ENCODE data around the gene HTRA3. TPM values are rescaled to one million over a fixed set of nuclear protein-coding genes. Genes with fewer than 3 reads are reported as not detected.

The HTRA3 gene
- total and polyA plus RNA-seq, 2 experiments from 2014 or later, result 1.3 to 3.6 TPM

- no peak overlapping the region for H2AFZ ChIP-seq
- H4K20me1 ChIP-seq (replicated peaks; ENCODE audit: insufficient read depth), result no peaks in the 10 kb centered on the region
- TF ChIP-seq, protein P1, sequence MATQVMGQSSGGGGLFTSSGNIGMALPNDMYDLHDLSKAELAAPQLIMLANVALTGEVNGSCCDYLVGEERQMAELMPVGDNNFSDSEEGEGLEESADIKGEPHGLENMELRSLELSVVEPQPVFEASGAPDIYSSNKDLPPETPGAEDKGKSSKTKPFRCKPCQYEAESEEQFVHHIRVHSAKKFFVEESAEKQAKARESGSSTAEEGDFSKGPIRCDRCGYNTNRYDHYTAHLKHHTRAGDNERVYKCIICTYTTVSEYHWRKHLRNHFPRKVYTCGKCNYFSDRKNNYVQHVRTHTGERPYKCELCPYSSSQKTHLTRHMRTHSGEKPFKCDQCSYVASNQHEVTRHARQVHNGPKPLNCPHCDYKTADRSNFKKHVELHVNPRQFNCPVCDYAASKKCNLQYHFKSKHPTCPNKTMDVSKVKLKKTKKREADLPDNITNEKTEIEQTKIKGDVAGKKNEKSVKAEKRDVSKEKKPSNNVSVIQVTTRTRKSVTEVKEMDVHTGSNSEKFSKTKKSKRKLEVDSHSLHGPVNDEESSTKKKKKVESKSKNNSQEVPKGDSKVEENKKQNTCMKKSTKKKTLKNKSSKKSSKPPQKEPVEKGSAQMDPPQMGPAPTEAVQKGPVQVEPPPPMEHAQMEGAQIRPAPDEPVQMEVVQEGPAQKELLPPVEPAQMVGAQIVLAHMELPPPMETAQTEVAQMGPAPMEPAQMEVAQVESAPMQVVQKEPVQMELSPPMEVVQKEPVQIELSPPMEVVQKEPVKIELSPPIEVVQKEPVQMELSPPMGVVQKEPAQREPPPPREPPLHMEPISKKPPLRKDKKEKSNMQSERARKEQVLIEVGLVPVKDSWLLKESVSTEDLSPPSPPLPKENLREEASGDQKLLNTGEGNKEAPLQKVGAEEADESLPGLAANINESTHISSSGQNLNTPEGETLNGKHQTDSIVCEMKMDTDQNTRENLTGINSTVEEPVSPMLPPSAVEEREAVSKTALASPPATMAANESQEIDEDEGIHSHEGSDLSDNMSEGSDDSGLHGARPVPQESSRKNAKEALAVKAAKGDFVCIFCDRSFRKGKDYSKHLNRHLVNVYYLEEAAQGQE (IDR thresholded peaks at IDR 0.05; ENCODE audit: unreplicated experiment), result no peak
- TF ChIP-seq EZH2phosphoT487 (IDR thresholded peaks at IDR 0.05; ENCODE audit: unreplicated experiment) (no peak), ZNF114 (CRISPR knock-in tag; IDR thresholded peaks at IDR 0.05) (no peak), EZH2 (IDR thresholded peaks at IDR 0.05; ENCODE audit: low read depth, unreplicated experiment) (no peak), STAT1 (IDR thresholded peaks at IDR 0.05; ENCODE audit: unreplicated experiment) (no peak), ZNF462 (CRISPR knock-in tag; IDR thresholded peaks at IDR 0.05) (no peak), JUNB (IDR thresholded peaks at IDR 0.05; ENCODE audit: unreplicated experiment) (no peak), POLR2AphosphoS5 (IDR thresholded peaks at IDR 0.05; ENCODE audit: low read depth) (no peak), CTCF (conservative IDR thresholded peaks at IDR 0.05; ENCODE audit: low read depth in 2 of 2) (no peak), ZNF331 (CRISPR knock-in tag; IDR thresholded peaks at IDR 0.05; ENCODE audit: low read depth) (no peak), CREB1 (CRISPR knock-in tag; IDR thresholded peaks at IDR 0.05; ENCODE audit: low read depth) (no peak), NANOG (IDR thresholded peaks at IDR 0.05; ENCODE audit: borderline replicate concordance) (no peak)
- TF ChIP-seq, protein P2, sequence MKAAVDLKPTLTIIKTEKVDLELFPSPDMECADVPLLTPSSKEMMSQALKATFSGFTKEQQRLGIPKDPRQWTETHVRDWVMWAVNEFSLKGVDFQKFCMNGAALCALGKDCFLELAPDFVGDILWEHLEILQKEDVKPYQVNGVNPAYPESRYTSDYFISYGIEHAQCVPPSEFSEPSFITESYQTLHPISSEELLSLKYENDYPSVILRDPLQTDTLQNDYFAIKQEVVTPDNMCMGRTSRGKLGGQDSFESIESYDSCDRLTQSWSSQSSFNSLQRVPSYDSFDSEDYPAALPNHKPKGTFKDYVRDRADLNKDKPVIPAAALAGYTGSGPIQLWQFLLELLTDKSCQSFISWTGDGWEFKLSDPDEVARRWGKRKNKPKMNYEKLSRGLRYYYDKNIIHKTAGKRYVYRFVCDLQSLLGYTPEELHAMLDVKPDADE (IDR thresholded peaks at IDR 0.05), result no peak
- Mint-ChIP-seq H3K4me3 (no peak overlapping the region), H3K27me3 (ENCODE audit: insufficient read depth, low read depth, poor library complexity) (peaks cover 33% of the 10 kb centered on the region), H3K9me3 (no peaks in the 10 kb centered on the region), H3K27ac (no peak overlapping the region), H3K4me1 (0 out of 3 replicates have a peak, but pooled peaks cover 2% of the 10 kb centered on the region), H3K36me3 (ENCODE audit: low read depth) (no peaks in the 10 kb centered on the region)
- H3K4me2 ChIP-seq, result no peak overlapping the region
- peaks cover 16% of the 10 kb centered on the region for H3K27me3 ChIP-seq (ENCODE audit: insufficient read depth)
- H3K4me1 ChIP-seq (ENCODE audit: insufficient read depth), result no peaks in the 10 kb centered on the region
- H3F3A ChIP-seq (replicated peaks; ENCODE audit: low read depth), result no peaks in the 10 kb centered on the region
- H3K4me3 ChIP-seq, result no peak overlapping the region
- ATAC-seq, result no peak; the same call in 2 of the 3 replicates
- no peak overlapping the region for H3K27ac ChIP-seq (ENCODE audit: low read depth)
- no peaks in the 10 kb centered on the region for H3K79me2 ChIP-seq (replicated peaks; ENCODE audit: insufficient read depth)
- no peaks in the 10 kb centered on the region for H3K36me3 ChIP-seq (ENCODE audit: insufficient read depth)
- no peak for DNase-seq (ENCODE audit: low spot score)
- H3K9me2 ChIP-seq (ENCODE audit: insufficient read depth), result no peaks in the 10 kb centered on the region
Observed at GRCh38 chr4:8274765-8275547, 5.4 kb downstream of the HTRA3 start.
